HuH-7.5 (cell line): ENCODE data around the gene RPL32.

Experiments used
- DNase-seq: peaks from one replicate; pipeline ENCODE4 v3.0.0; 2011; ENCODE audit warnings: low spot score

Gene RPL32

DNA sequence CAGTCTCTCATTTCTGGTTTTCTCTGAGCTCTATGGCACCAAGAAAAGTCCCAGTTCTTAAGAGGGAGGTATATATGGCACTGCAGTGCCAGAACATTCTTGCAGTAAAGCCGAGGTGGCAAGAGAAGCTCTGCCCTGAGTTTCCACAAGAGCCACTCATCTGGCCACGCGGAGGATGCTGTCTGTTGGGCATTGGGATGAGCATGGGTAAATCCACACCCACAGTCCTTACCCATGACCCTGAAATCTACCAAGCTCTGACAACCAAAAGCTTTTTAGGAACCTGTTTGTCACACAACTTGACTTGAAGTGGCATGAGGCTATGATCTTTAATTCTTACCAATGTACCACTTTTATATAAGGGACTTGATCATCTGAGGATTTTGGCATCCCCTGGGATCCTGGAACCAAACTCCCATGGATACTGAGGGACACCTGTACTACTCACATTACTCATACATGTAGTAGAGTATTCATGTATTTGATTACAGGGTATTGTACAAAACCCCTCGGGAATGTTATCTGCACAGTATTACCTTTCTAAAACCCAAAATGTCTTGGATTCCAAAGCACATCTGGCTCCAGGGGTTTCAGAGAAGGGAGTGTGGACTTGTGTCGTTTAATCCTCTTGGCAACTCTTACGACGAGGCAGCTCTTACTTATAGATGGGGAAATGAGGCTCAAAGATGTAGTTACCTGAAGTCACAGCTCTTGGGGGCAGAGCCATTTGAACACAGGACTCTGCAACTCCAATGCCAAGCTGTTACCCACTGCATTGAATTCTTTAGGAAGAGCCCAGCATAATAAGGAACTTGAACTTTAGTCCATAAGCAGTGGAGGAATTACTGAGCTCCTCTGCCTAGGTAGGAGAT lies 8.8 kb downstream of the RPL32 start:
- DNase-seq: no peak

DNA sequence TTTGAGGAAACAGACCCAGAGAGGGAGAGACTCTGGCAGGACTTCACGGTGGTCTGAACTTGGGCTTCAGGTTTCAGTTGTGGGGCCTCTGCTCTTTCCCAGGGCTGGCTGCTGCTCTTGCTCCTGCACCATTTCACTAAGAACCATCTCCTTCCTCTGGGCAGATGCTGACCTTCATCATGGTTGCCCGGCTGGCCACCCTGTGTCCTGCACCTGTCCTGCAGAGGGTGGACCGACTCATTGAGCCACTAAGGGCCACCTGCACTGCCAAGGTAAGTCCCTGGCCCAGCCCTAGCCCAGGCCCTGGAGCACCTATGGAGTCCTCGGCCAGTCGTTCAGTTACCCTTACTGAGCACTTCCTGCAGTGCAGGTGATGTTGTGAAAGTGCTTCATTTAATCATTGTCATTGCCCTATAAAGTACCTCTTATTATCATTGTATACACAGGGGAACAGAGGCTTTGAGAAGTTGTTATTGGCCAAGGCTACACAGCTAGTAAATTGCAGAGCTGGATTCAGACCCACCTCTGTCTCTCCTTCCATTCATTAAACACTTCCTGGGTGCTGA lies 10.0 kb downstream of the RPL32 start:
- no peak for DNase-seq

DNA sequence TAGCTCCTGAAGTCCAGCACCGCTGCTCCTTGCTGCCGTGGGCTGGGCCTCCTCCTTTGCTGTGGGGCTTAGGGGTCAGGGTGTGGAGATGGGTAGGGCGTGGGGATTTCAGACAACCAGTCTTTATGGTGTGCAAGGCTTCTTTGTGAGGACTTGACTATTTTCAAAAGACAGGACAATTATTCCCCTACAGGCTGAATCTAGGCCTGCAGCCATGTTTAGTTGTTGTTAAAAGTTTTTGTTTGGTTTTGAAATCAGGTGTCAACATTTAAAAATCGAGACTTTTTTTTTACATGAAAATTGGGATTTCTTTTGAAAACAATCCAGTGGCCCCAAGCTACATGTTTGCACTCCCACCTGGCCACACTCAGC lies 10.6 kb downstream of the RPL32 start:
- no peak for DNase-seq

DNA sequence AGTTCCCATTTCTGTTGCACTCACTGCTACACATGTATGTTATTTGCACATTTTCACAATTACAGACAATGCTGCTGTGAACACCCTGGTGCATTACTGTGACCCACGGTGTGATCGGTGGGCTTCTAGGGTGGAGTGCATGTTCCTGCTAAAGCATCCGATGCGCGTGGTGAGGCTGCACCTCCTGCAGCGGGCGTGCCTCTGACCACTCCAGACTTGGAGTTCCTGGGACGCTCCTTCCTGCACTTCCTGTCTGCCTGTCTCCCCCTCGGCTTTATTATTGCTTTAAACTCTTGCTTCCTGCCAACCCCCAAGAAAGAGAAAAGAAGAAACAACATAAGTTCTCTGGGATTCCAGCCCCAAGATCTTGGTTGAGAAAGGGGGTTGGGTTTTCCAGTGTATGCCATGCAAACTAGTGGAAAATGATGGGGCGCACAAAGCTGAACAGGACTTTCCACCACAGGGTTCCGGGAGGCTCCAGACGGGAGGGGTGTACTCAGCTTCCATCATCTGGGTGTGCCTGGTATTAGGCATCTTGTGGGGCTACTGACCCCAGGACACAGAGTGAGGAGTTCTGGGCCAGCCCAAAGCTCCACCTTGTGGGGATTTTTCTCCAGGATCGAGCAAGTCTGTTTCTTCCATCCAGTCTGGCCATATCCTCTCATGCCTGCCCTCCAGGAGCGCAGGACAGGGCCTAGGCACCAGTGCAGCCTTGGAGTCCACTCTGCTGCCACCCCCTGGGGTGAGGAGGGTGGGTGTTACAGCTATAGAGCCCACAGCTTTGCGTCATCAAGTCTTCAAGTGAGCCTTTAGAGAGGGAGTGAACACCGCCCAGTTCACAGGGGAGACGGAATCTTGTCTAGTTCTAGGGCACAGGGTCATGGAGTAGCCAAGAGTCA lies 11.2 kb downstream of the RPL32 start:
- no peak for DNase-seq

DNA sequence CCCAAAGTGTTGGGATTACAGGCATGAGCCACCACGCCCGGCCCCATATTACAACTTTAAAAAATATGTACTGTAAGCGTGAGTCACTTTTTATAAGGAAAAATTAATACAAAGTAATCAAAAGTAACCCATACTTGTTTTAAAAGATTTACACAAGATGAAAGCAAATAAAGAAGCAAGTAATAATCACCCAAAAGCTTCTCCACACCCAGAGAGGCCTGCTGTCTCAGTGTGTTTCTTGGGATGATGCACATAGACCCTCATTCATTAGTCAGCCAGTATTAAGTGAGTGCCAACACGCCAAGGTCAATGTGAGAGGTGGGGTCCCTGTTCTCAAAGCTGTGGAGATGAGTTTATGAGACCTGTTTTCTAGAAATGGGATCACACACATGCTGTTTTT lies 12.0 kb downstream of the RPL32 start:
- no peak for DNase-seq

DNA sequence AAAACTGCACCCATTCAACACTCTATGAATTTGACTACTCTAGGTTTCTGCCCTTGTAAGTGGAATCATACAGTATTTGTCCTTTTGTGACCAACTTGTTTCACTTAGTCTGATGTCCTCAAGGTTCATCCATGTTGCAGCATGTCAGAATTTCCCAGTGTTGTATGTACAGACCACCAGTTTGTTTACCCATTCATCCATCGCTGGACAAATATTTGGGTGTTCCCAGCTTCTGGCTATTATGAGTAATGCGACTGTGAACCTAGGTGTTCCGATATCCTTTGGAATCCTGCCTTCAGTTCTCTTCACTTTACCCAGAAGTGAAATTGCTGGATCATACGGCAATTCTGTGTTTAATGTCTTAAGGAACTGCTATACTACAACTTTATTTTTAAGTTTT lies 12.6 kb downstream of the RPL32 start:
- no peak for DNase-seq

DNA sequence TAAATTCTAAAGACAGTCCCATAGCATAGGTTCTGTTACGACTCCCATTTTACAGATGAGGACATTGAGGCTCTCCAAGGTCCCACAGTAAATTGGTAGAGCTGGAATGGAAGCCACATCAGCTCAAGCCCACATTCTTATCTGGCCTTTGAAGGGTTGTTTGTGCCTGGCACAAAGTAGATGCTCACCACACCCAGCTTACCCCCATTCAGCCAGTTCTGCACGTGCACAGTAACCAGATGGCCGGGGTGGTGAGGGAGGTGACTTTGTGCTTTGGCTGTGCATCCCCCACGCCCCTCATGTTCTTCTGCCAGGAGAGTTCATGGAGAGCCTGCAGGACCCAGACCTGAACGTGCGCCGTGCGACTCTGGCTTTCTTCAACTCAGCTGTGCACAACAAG lies 16.2 kb downstream of the RPL32 start:
- no peak for DNase-seq

DNA sequence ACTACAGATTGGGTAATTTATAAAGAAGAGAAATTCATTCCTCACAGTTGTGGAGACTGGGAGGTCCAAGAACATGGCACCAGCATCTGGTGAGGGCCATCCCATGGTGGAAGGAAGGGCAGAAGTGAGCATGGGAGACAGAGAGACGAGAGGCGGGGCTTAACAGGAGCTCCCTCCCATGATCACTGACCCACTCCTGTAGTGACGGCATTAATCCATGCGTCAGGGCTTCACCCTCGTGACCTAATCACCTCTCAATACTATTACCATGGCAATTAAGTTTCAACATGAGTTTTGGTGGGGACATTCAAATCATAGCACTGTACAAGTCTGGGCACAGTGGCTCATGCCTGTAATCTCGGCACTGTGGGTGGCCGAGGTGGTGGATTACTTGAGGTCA lies 17.1 kb downstream of the RPL32 start:
- DNase-seq: no peak

DNA sequence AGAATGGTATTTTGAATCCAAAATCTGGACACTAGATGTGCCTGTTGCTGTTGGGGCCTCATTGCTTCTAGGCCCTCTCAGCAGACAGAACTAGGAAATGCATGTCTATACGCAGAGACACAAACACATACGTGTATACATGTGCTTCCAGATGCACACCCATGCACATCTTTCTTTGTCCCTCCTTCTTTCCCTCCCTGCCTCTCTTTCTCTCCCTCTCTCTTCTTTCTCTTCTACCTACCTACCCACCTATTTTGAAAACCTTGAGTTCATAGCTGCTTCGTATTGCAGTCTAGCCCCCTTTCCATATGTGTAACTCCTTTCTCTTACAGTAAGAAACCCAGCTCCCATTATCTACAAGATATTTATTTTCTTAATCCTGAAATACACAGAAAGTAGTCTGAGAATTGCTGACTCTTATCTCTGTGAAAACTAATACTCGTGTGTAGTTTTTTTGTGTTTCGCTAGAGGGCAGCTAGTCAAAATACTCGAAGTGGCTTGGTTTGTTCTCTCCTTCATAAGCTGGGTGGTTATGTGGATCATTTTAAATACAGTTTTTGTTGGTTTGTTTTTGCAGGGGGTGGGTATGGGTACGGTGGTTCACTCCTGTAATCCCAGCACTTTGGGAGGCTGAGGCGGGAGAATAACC lies 18.5 kb downstream of the RPL32 start:
- DNase-seq: peak; percentile 66

DNA sequence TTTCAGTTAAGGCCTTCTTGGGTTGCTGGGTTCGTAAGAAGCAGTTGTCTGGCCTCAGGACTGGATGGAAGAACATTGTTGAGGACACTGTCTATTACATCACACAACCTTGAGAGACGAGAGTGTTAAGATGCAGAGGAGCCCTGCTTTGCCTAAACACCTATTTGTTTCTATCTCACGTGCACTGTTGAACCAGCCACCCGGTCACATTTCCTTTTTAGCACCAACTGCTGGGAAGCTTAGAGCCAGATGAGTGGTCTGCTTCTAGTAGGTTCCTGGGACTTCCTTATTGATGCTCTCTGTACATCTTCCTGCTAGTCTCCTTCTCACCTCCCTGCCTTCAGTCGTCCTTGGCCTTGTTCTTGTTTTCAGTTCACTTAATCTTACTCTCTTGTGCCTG lies 22.6 kb downstream of the RPL32 start:
- DNase-seq: no peak

DNA sequence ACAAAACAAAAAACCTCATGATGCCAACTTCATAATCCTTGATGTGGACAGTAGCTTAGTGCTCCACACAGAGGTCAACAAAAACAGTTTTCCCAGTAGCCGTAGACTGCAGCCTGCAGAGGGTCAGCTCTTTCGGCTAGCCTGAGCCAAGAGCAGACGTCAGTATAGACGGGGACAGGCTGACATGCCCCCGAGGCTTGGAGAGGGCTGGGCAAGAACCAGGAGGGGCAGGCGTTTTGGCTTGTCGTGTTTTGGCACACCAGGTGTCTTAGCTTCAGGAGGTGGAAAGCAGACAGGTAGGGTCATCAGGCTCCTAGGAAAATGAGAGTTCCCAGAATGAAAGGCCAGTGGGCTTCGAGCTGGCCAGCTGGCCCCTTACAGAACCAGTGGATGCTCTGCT lies 23.1 kb downstream of the RPL32 start:
- DNase-seq: no peak

DNA sequence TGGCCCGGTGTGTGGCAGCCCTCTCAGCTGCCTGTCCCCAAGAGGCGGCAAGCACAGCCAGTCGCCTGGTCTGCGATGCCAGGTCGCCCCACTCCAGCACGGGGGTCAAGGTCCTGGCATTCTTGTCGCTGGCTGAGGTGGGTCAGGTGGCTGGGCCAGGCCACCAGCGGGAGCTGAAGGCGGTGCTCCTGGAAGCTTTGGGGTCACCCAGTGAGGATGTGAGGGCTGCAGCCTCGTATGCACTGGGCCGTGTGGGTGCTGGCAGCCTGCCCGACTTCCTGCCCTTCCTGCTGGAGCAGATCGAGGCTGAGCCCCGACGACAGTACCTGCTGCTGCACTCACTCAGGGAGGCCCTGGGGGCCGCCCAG lies 24.0 kb downstream of the RPL32 start:
- DNase-seq: no peak

DNA sequence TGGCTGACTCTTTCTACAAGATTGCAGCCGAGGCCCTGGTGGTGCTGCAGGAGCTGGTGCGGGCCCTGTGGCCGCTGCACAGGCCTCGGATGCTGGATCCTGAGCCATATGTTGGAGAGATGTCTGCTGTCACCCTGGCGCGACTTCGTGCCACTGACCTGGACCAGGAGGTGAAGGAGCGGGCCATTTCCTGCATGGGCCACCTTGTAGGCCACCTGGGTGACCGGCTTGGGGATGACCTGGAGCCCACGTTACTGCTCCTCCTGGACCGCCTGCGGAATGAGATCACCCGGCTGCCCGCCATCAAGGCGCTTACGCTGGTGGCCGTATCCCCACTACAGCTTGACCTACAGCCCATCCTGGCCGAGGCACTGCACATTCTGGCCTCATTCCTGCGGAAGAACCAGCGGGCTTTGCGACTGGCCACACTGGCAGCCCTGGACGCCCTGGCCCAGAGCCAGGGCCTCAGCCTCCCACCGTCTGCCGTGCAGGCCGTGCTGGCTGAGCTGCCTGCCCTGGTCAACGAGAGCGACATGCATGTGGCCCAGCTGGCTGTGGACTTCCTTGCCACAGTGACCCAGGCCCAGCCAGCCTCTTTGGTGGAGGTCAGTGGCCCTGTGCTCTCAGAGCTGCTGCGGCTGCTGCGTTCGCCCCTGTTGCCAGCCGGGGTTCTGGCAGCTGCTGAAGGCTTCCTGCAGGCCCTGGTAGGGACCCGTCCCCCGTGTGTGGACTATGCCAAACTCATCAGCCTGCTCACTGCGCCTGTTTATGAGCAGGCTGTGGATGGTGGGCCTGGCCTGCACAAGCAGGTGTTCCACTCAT lies 24.6 kb downstream of the RPL32 start:
- no peak for DNase-seq

DNA sequence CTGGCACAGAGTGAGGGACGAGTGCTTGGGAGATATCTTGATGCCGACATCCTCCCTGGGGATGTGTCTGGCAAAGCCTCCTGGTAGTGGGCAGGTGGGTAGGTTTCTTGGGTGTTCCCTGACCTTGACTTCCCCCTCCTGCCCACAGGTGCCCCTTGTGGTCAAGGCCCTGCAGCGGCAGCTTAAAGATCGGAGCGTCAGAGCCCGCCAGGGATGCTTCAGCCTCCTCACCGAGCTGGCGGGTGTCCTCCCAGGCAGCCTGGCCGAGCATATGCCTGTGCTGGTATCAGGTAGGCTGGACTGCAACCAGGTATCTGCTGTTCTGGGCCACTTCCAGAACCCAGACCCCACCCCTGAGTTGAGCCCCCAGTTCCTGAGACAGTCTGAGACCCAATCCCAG lies 25.6 kb downstream of the RPL32 start:
- no peak for DNase-seq

DNA sequence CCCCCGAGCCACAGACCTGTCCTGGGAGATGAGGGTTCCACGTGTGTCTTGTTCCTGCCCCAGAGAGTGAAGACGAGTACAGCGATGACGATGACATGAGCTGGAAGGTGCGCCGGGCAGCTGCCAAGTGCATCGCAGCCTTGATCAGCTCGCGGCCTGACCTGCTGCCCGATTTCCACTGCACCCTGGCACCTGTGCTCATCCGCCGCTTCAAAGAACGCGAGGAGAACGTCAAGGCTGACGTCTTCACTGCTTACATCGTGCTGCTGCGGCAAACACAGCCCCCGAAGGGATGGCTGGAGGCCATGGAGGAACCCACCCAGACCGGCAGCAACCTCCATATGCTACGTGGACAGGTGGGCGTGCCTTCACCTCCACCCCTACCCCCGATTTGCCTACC lies 26.3 kb downstream of the RPL32 start:
- DNase-seq: no peak

DNA sequence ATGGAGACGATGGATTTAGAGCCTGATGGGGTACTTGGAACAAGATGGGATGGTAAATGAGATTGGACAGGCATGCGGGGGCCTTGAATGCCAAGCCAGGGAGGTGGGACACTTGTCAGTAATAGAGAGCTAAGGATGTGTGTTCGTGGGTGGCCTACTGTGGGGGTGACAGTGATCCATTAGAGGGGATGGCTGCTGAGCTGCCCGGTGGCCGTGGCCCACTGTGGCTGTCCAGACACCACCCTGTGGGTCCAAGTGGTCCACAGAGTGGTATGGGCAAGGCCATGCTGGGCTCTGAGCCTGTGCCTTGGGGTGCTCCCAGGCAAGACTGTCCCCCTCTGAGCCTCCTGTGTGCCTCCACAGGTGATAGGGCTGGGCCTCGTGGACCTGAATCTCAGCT lies 27.4 kb downstream of the RPL32 start:
- no peak for DNase-seq

DNA sequence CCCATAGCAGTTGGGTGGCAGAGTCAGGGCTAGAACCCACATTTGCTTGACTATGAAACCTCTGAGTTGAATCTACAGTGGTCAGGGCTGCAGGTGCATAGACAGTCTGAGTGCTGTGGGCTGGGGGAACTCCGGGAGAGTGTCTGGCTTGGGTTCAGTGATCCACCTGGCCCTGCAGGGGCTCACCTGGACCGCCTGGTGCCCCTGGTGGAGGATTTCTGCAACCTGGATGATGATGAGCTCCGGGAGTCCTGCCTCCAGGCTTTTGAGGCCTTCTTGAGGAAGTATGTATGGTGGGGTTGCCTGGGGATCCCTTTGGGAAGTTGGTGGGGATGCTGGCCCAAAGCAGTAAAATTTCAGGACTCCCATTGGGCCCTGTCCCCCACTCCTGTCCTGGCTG lies 28.6 kb downstream of the RPL32 start:
- DNase-seq: no peak

DNA sequence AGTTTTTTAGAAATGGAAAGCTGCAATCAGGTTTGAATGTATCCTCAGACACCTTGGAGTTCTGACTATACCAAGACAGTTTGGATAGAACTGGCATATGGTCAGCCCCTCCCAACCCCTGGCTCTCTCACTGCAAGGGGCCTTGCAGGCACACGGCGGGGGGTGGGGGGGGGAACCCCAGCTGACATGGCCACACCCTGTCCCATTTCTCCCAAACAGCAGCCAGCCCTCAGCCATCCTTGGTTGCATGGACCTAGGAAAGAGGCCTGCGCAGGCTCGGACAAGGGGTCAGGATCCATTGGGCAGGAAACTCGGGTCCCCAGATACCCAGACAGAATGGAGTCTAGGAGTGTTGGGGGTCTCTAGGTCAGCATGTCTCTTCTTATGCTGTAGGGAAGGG lies 30.4 kb downstream of the RPL32 start:
- DNase-seq: no peak

DNA sequence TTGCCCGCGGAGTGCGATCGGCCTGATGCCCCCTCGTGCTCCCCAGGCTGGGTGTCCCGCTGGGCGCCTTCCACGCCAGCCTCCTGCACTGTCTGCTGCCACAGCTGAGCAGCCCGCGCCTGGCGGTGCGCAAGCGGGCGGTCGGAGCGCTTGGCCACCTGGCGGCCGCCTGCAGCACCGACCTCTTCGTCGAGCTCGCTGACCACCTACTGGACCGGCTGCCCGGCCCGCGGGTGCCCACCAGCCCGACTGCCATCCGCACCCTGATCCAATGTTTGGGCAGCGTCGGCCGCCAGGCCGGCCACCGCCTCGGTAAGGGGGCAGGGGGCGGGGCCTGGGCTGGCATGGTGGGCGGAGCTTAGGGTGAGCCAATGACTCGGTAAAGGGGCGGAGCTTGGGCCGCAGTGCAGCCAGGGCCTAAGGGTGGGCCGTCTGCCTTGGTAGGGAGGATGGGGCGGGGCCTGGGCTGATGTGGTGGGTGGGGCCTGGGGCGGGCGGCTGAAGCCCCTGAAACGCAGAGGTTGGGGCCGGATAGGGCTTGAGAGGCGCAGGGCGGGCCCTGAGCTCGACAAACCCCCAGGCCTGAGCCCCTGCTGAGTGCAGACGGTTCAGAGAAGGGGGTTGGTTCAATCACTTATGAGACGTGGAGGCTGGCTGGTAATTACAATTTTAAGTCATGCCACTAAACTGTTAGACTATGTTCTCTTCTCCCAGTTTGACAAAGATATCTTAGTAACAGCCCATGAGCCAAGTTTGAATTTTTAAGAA lies 31.2 kb downstream of the RPL32 start:
- DNase-seq: peak; percentile 99

DNA sequence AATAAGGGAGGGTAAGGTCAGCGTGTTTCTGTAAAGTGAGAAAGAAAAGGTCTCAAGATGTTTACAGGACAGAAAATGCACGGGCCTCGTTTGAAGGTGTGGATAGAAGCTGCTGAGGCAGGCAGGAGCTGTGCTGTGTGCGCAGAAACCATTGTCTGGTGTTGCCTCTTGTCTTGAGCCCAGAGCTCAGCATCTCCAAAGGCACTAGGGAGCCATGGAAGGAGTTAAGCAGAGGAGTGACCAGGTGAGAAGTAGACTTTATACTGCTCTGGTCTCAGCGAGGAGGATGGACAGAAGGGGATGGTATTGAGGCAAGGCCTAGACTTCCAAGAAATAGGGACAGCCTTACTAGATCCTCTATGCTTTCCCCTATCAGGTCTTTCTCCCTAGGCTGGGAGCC lies 31.9 kb downstream of the RPL32 start:
- no peak for DNase-seq

DNA sequence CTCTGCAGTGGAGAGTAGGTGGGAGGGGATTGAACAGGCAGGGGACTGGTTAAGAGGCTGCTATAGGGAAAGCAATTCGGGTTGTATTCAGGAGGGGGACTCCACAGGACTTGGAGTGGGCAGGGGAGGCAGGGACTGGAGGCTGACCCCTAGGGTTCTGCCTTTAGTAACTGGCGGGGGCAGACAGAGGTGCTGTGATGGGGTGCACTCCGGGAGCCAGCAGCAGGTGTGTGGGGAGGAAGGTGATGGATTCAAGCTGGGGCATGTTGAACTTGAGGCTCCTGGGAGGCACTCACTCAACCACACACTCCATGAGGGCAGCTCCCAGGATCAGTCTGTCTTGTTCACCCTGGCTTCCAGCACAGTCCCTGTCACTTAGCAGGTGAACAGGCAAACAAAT lies 32.4 kb downstream of the RPL32 start:
- no peak for DNase-seq
